ENCODE measurements around the gene MALAT1. TPM values are rescaled to one million over a fixed set of nuclear protein-coding genes. Genes with fewer than 3 reads are reported as not detected.
A peak's percentile ranks its signal among the peaks of the same experiment; 100 is the strongest.
"Not testable (repeated sequence)": the region's sequence is repeated elsewhere in the genome, so short reads cannot be mapped to it uniquely, and the experiment has no call there.

The MALAT1 gene
- 258 and 283 TPM in 2 replicates for total RNA-seq (2014; rRNA removed; shearing (Covaris generic); ENCODE audit: low replicate concordance)

- peak; percentile 92 for DNase-seq
- H3K4me3 ChIP-seq = peak within 1 kb of the TSS; percentile 87
These were observed at the start of gene MALAT1 for GRCh38 chr11:65498977-65499712. MALAT1 (plus strand) TSS chr11:65499045.

GRCh38 chr11:65451301-65451700 is 47.5 kb upstream of the MALAT1 start:
- not testable (repeated sequence) for DNase-seq, H3K9me3 ChIP-seq, H3K27me3 ChIP-seq, H3K4me3 ChIP-seq
- H3K36me3 ChIP-seq = peaks cover 42% of the 10 kb centered on the region

More at GRCh38 chr11:65498977-65499712, at the start of gene MALAT1:
- H3K36me3 ChIP-seq = peaks cover 50% of the 10 kb centered on the region
- no peaks in the 10 kb centered on the region for H3K9me3 ChIP-seq
- H3K27me3 ChIP-seq = no peaks in the 10 kb centered on the region

- not testable (repeated sequence) for DNase-seq, H3K9me3 ChIP-seq, H3K4me3 ChIP-seq, H3K27me3 ChIP-seq
- peaks cover 39% of the 10 kb centered on the region for H3K36me3 ChIP-seq
These were observed 46.6 kb upstream of the MALAT1 start for GRCh38 chr11:65452259-65452658.

- Histone ChIP-seq H3K9me3 (no peaks in the 10 kb centered on the region), H3K36me3 (peaks cover 36% of the 10 kb centered on the region), H3K4me3 (no peak overlapping the region), H3K27me3 (no peaks in the 10 kb centered on the region)
- peak; percentile 72 for DNase-seq
These were observed 45.9 kb upstream of the MALAT1 start for GRCh38 chr11:65452806-65453490.

- peak overlapping the region; percentile 47 for H3K4me3 ChIP-seq
- peak; percentile 83 for DNase-seq
- no peaks in the 10 kb centered on the region for H3K9me3 ChIP-seq
- no peaks in the 10 kb centered on the region for H3K27me3 ChIP-seq
- peaks cover 39% of the 10 kb centered on the region for H3K36me3 ChIP-seq
These were observed 44.5 kb upstream of the MALAT1 start for GRCh38 chr11:65454311-65454695.

GRCh38 chr11:65454696-65455456 is 44.0 kb upstream of the MALAT1 start:
- Histone ChIP-seq H3K36me3 (peaks cover 35% of the 10 kb centered on the region), H3K9me3 (no peaks in the 10 kb centered on the region), H3K4me3 (peak overlapping the region; percentile 47), H3K27me3 (no peaks in the 10 kb centered on the region)
- peak; percentile 83 for DNase-seq

- H3K9me3 ChIP-seq = no peaks in the 10 kb centered on the region
- DNase-seq = no peak
- H3K4me3 ChIP-seq = no peak overlapping the region
- peaks cover 35% of the 10 kb centered on the region for H3K36me3 ChIP-seq
- H3K27me3 ChIP-seq = no peaks in the 10 kb centered on the region
These were observed 42.4 kb upstream of the MALAT1 start for GRCh38 chr11:65456418-65456817.

- Histone ChIP-seq H3K27me3 (no peaks in the 10 kb centered on the region), H3K9me3 (no peaks in the 10 kb centered on the region), H3K36me3 (peaks cover 19% of the 10 kb centered on the region), H3K4me3 (no peak overlapping the region)
- no peak for DNase-seq
These were observed 39.3 kb upstream of the MALAT1 start for GRCh38 chr11:65459552-65459951.

- not testable (repeated sequence) for H3K27me3 ChIP-seq, H3K36me3 ChIP-seq, H3K4me3 ChIP-seq, H3K9me3 ChIP-seq, DNase-seq
These were observed 33.4 kb upstream of the MALAT1 start for GRCh38 chr11:65465471-65465870.

GRCh38 chr11:65467306-65467705 is 31.5 kb upstream of the MALAT1 start:
- H3K27me3 ChIP-seq, H3K4me3 ChIP-seq, H3K9me3 ChIP-seq, DNase-seq, H3K36me3 ChIP-seq: not testable (repeated sequence)

- DNase-seq = no peak
- Histone ChIP-seq H3K27me3 (no peaks in the 10 kb centered on the region), H3K4me3 (no peak overlapping the region), H3K9me3 (no peaks in the 10 kb centered on the region), H3K36me3 (no peaks in the 10 kb centered on the region)
These were observed 29.9 kb upstream of the MALAT1 start for GRCh38 chr11:65468874-65469333.

- Histone ChIP-seq H3K4me3 (no peak overlapping the region), H3K9me3 (no peaks in the 10 kb centered on the region), H3K27me3 (no peaks in the 10 kb centered on the region), H3K36me3 (no peaks in the 10 kb centered on the region)
- DNase-seq = no peak
These were observed 28.3 kb upstream of the MALAT1 start for GRCh38 chr11:65470433-65471049.

- no peaks in the 10 kb centered on the region for H3K9me3 ChIP-seq
- no peaks in the 10 kb centered on the region for H3K27me3 ChIP-seq
- DNase-seq = peak; percentile 80
- peaks cover 2% of the 10 kb centered on the region; the same call in 1 of the 2 replicates for H3K36me3 ChIP-seq
- no peak overlapping the region for H3K4me3 ChIP-seq
These were observed 27.4 kb upstream of the MALAT1 start for GRCh38 chr11:65471447-65471891.

- not testable (repeated sequence) for H3K27me3 ChIP-seq, H3K36me3 ChIP-seq, H3K4me3 ChIP-seq, H3K9me3 ChIP-seq, DNase-seq
These were observed 26.1 kb upstream of the MALAT1 start for GRCh38 chr11:65472588-65473277.

- H3K27me3 ChIP-seq = no peaks in the 10 kb centered on the region
- peaks cover 3% of the 10 kb centered on the region; the same call in 1 of the 2 replicates for H3K36me3 ChIP-seq
- H3K9me3 ChIP-seq = no peaks in the 10 kb centered on the region
- no peak overlapping the region for H3K4me3 ChIP-seq
- DNase-seq = no peak
These were observed 25.5 kb upstream of the MALAT1 start for GRCh38 chr11:65473278-65473860.

GRCh38 chr11:65474864-65475263 is 24.0 kb upstream of the MALAT1 start:
- H3K9me3 ChIP-seq = no peaks in the 10 kb centered on the region
- H3K27me3 ChIP-seq = no peaks in the 10 kb centered on the region
- DNase-seq = no peak
- peaks cover 3% of the 10 kb centered on the region; the same call in 1 of the 2 replicates for H3K36me3 ChIP-seq
- H3K4me3 ChIP-seq = no peak overlapping the region

Data from MG63 (cell line).